Activated CD4-positive, CD25-positive, alpha-beta regulatory T cell treated with anti-CD3 and anti-CD28 coated beads, Interleukin-2, amount 50 U/mL, for 72 hours (primary cell): ENCODE results near the gene CCDC40.
"Not testable (repeated sequence)": the region's sequence is repeated elsewhere in the genome, so short reads cannot be mapped to it uniquely, and the experiment has no call there.

Experiments
- DNase-seq: peaks from one replicate; pipeline ENCODE4 v3.0.0; 2021

CCDC40 gene

DNA sequence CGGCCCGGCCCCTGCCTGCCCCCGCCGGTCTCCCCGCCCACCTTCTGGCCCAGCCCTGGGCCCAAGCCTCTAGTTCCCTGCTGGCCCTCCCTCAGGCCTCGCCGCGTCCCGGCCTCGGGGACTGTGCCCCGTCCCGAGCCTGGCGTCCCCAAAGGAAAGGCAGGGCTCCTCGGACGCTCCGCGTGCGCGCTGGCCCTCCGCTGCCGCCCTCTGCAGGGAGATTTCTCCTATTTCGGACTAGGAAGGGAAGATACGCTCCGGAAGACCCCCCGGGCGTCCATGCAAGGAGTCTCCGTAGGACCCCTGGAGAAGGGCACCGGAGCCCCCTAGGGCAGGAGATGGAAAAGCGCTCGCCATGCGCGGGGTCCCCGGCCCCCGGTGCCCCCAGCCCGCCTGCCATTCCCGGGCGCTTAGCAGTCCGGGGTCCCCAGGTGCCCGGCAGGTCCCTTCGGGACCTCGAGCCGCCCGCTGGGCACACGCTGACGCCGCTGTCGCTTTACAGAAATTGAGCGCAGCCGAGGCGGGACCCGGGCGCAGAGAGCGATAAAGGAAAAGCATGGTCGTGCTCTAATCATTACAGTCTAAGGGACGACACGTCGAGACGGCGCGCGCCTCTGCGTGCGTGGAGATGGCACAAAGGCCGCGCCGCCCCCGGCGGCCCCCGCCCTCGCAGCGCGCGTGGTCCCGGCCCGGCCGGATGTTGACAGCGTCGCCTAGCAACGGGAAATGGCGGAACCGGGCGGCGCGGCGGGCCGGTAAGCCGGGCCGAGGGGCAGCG, at the start of gene CCDC40:
Gene CCDC40, plus strand, starts transcription at position 706 of the 778 bp plus-strand sequence. Its CDS starts 21 bp downstream, at position 727.
- peak; percentile 76 for DNase-seq

DNA sequence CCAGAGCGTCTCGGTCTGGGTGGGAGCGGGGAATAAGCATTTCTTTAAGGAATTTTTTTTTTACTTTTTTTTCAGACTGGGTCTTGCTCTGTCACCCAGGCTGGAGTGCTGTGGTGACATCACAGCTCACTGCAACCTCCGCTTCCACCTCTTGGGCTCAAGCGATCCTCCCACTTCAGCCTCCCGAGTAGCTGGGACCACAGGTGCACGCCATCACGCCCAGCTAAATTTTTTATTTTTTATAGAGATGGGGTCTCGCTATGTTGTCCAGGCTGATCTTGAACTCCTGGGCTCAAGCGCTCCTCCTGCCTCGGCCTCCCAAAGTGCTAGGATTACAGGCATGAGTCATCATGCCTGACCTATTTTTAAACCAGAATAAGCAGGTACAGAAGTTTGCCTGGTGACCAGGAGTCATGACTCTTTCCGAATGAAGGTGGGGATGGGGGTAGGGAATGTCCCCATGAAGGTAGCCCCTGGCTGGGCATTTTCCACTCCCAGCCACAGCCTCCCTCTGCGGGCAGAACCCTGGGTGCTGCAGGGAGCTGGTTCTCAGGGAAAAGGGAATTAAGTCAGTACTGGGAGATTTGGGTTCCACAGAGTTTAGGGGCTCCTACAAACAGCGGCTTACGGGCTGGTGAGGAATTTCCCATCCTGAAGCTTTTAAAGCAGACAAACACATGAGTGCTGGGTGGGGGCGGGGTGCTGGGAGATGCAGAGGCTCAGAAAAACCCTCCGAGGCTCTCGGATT, 49.1 kb upstream of the CCDC40 start:
- DNase-seq: no peak

- DNase-seq: no peak
These were observed 48.6 kb upstream of the CCDC40 start for GRCh38 chr17:79987935-79988184.

DNA sequence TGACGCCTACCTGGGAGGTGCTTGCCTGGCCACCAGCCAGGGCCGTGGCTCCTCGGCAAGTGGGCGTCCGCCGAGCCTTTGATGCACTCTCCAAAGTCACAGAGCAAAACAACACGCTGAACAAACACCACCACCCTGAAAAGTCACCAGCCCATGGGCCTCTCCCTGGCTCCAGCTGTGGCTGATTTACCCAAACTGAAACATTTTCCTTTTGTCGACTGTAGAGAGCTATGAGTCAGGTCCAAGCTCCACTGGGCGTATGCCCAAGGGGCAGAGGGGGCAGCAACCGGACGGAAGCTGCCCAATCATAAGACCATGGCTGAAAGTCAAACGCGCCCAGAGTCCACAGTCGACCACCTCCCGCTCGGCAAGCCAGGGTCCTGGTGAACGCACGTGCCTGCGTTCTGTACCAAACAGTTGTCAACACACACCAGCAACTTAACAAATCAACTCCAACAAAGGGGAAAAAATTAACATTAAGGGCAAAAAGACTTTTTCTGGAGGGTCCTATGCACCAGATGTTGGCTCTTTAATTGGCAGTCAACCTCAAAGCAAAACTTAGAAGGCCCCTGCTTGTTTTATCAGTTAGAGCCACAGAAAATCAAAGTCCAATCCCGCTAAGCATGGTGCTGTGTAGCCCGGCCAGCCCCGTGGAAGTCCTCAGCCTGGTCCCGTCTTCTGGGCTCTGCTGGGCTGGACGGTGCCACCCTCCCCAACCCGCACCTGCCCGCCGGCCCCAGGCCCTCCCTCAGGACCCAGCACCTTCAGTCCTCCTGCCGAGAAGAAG, 48.1 kb upstream of the CCDC40 start:
- no peak for DNase-seq

- no peak for DNase-seq
These were observed 47.2 kb upstream of the CCDC40 start for GRCh38 chr17:79989106-79989835.

- DNase-seq: no peak
These were observed 46.3 kb upstream of the CCDC40 start for GRCh38 chr17:79990051-79990592.

DNA sequence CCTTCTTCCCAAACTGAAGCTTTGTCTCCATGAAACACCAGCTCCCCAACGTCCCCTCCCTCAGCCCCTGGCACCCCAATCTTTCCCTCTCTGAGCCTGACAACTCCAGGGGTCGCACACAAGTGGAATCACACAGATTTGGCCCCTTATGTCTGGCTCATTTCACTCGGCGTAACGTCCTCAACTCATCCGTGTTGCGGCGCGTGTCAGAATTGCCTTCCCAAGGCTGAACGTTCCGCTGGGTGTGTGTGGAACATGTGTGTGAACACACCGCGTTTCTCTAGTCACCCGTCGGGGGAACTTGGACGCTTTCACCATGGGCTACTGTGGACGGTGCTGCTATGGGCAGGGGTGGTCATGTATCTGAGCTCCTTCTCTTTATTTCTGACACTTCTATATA, 45.7 kb upstream of the CCDC40 start:
- no peak for DNase-seq

GRCh38 chr17:79991140-79991923, 45.1 kb upstream of the CCDC40 start:
- DNase-seq: peak; percentile 75

- DNase-seq: no peak
These were observed 44.4 kb upstream of the CCDC40 start for GRCh38 chr17:79991924-79992648.

DNA sequence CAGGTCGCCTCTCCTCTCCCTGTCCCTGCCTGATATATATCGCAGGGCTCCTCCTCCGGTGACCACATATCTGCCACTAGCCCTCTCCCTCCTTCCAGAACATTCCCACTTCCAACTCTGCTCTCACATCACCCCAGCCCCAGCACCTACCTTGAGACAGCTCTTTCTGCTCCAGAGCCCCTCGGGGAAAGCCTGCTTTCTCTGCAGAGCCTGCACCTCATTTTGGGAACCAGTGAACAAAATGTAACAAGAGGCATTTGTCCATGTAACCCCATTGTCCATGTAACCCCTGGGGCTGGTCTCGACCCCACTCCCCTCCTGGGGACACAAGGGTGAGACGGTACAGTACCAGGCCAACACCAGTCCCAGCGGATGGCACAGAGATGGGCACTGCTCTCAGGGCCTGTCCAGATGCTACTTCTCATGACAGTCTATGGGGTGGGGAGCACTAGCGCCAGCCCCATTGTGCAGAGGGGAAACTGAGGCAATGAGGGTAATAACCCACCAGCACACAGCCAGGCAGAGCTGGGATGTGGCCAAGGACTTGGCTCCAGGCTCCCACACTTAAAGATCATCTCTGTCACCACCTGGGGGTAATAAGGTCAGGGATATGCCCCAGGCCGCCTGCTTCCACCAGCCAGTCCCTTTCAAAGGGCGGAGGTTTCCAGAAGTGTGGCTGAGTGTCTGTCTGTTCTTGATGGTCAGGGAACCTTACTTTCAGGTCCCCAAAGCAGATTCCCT, 43.6 kb upstream of the CCDC40 start:
- no peak for DNase-seq

DNA sequence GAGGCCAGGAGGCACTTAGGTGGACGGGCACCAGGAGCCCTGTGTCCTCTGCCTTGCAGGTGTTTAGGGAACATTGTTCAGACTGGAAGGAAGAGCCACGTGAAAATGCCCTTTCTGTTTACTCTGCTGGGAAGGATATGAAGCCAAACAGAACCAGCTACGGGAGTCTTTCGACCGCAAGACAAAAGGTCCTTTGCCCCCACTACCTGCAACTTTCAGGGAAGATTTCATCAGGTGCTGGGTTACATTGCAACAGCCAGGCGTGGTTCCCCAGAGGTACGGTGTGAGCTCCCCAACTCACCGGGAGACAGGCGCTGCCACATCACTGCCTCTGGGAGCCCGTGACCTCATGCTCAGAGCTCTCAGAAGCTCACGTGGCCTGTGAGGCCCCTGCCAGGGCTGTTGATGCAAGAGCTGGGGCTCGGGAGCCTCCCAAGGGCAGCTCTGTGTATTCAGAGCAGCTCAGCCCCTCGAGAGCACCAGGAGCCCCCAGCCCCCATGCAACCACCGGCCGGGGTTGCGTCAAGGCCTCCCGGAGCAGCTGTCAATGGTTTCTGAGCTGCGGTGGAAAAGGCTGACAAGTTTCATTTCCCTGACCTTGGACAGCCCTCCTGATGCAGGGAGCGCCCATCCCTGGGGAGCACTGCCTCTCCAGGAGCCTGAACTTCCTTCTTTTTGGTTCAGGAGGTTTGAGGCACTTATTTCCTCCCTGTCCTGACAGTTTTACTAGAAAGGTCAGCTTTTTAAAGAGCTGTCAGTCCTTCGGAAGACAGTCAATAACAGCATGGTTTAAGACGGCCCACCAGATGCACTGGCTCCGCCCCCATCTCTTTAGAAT, 42.8 kb upstream of the CCDC40 start:
- DNase-seq: no peak

- not testable (repeated sequence) for DNase-seq
These were observed 42.2 kb upstream of the CCDC40 start for GRCh38 chr17:79994228-79994569.

DNA sequence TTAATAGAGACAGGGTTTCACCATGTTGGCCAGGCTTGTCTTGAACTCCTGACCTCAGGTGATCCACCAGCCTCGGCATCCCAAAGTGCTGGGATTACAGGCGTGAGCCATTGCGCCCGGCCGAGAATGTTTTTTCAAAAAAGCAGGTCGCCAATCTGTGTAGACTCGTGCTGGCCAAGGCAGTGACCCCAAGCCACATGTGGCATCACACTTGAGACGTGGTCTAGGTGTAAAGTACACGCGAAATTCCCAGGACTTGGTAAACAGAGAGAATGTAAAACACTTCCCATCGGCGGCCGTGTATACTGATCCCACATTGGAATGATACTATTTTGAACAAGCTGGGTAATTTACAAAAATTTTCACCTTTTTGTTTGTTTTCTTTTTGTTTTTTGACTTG, 41.8 kb upstream of the CCDC40 start:
- no peak for DNase-seq

DNA sequence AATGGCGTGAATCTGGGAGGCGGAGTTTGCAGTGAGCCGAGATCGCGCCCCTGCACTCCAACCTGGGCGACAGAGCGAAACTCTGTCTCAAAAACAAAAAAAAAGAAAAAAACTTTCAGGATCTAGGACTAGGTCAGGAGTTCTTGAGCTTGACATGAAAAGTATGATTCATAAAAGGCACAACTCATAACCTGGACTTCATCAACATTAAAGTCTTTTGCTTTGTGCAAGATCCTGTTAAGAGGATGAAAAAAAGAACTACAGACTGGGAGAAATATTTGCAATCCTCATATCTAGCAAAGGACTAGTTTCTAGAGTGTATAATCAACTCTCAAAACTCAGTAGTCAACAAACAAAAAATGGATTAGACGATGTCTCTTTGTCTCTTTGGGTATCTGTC, 40.7 kb upstream of the CCDC40 start:
- no peak for DNase-seq

DNA sequence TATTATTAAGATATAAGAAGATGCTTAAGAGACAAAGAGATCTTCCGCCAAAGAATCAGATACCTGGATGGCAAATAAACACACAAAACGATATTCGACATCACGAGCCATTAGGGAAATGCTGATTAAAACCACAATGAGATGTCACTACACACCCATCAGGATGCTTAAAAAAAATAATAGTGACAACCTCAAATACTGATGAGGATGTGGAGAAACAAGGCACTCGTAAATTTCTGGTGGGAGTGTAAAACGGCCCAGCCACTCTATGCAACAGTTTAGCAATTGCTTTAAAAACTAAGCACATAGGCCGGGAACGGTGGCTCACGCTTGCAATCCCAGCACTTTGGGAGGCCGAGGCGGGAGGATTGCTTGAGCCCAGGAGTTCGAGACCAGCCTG, 40.2 kb upstream of the CCDC40 start:
- no peak for DNase-seq

- DNase-seq: peak; percentile 53
These were observed 39.3 kb upstream of the CCDC40 start for GRCh38 chr17:79997011-79997660.

DNA sequence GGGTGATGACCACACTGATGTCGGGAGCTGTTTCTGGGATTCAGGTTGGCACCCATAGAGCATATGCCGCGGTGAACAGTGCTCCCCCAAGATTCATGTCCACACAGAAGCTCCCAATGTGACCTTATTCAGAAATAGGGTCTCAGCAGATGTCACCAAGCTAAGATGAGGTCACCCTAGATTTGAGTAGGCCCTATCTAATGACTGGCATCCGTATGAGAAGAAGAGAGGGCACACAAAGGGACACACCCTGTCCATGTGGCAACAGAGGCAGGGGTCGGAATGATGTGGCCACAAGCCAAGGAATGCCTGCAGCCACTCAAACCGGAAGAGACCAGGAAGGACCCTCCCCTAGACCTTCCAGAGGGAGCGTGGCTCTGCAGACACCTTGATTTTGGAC, 36.3 kb upstream of the CCDC40 start:
- DNase-seq: no peak

DNA sequence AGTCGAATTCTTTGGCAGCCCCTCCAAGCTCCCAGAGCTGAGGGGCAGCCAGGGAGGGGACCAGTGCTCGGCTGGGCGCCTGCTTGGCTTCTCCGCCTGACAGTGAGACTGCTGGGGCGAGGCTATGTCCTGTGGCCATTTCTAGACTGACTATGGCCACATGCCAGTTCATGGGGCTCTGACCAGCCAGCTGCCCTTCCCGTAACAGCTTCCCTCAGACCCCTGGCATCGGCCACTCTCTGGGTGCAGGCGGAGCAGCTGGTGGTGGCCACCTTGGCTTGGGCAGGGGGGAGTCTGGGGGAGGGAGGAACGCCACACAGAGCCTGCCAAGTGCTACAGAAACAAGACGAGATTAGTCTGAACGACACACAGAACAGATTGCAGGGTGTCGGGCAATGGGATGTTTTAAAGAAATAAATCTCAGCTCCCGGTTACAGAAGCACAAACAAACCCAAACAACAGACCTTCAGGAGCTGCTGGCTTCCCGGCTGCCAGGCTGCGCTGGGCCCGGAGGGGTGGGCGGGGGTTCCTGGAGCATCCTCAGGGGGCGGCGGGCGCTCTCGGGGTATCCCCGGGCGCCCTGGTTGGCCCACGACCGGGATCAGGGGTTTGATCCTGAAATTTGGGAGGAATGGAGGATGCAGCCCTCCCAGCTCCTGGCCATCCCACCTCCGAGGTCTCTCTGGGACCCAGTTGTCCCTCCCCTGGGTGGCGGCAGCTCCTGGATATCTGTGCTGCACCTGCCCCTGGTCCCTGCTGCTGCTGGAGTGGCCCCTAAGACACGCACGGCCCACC, 35.3 kb upstream of the CCDC40 start:
- DNase-seq: no peak
